GM12878 (cell line): ENCODE data around the gene SNX32. TPM values are rescaled to one million over a fixed set of nuclear protein-coding genes. Genes with fewer than 3 reads are reported as not detected.

Experiments used
- ATF2 ChIP-seq: IDR thresholded peaks from 2 replicates; pipeline ENCODE4 v1.6.1; 2012; ENCODE audit warnings: low read length, inconsistent platforms
- BCL11A ChIP-seq: IDR thresholded peaks from 2 replicates; pipeline ENCODE4 v1.6.1; 2011; ENCODE audit warnings: low read depth, low read length
- CHD2 ChIP-seq: IDR thresholded peaks from 2 replicates; pipeline ENCODE4 v1.6.1; 2011; ENCODE audit warnings: low read depth, low read length, improper control_type of control experiment, borderline replicate concordance
- E4F1 ChIP-seq: fragments of 450-650 bp; IDR thresholded peaks from 2 replicates; pipeline ENCODE4 v1.6.1; 2018; ENCODE audit warnings: borderline replicate concordance, mild to moderate bottlenecking; ENCODE audit not compliant: partially characterized antibody
- EZH2 ChIP-seq: IDR thresholded peaks from 2 replicates; pipeline ENCODE4 v1.6.1; 2012; ENCODE audit warnings: low read depth, mild to moderate bottlenecking, control low read depth, inconsistent platforms, low read length, borderline replicate concordance; ENCODE audit not compliant: control insufficient read depth
- HSF1 ChIP-seq: fragments of 150-350 bp; IDR thresholded peaks from 2 replicates; pipeline ENCODE4 v1.6.1; 2014; ENCODE audit warnings: mild to moderate bottlenecking, low read depth, low read length
- LARP7 ChIP-seq: fragments of 450-650 bp; IDR thresholded peaks from 2 replicates; pipeline ENCODE4 v1.6.1; 2017; ENCODE audit warnings: mild to moderate bottlenecking
- MEF2A ChIP-seq: IDR thresholded peaks from 2 replicates; pipeline ENCODE4 v1.6.1; 2011; ENCODE audit warnings: low read depth, mild to moderate bottlenecking, low read length, moderate library complexity; ENCODE audit not compliant: insufficient read depth
- SREBF1 ChIP-seq: IDR thresholded peaks from 2 replicates; pipeline ENCODE4 v1.6.1; 2012; ENCODE audit warnings: mild to moderate bottlenecking, low read length
- WRNIP1 ChIP-seq: IDR thresholded peaks from 2 replicates; pipeline ENCODE4 v1.6.1; 2011; ENCODE audit warnings: low read depth, low read length, improper control_type of control experiment, borderline replicate concordance
- YBX1 ChIP-seq: fragments of 450-650 bp; IDR thresholded peaks from 2 replicates; pipeline ENCODE4 v1.6.1; 2016; ENCODE audit warnings: antibody characterized with exemption
- ZBTB11 ChIP-seq: fragments of 450-650 bp; formaldehyde crosslinking; IDR thresholded peaks from 2 replicates; pipeline ENCODE4 v1.5.0; 2022; ENCODE audit warnings: mild to moderate bottlenecking, missing genetic modification characterization
- ZBTB40 ChIP-seq: fragments of 450-650 bp; IDR thresholded peaks from 2 replicates; pipeline ENCODE4 v1.6.1; 2016; ENCODE audit warnings: mild to moderate bottlenecking, moderate library complexity, borderline replicate concordance
- polyA plus RNA-seq, 11 experiments: library from polyadenylated mRNA; depleted of rRNA in 4 of 11; unstranded in 6 of 11; stranded (reverse) in 5 of 11; fragments of >200 nt; fragmentation: Nextera tagmentation in 4 of 11; fragmentation: Illumina TruSeq in 1 of 11; extraction: Ambion mirVana in 4 of 11; extraction: Trizol in 1 of 11; gene quantifications; 1 replicate in 1 of 11; 2 replicates in 10 of 11; pipeline versions ENCODE4 v1.2.1 to v1.2.3, GENCODE V29; 2011 to 2016; ENCODE audit warnings: inconsistent platforms in 2 of 11, missing spikeins in 2 of 11, low read depth in 1 of 11
- total RNA-seq, 4 experiments: library from RNA; depleted of rRNA in 3 of 4; stranded (reverse); fragments of >200 nt in 3 of 4; fragmentation: Illumina TruSeq in 1 of 4; extraction: Trizol in 1 of 4; gene quantifications; 2 replicates each; pipeline versions ENCODE4 v1.2.1 to v1.2.3, GENCODE V29; 2013 to 2021

The SNX32 gene
- total and polyA plus RNA-seq, 10 of the 15 experiments (the other 5 are each of a cell fraction or from before 2014, with no cell fraction given), result 0.04 to 1.5 (median 0.11) TPM; not detected in 1

- TF ChIP-seq ZBTB40 (peak; percentile 80; the same call in 1 of the 2 replicates), SREBF1 (no peak), YBX1 (no peak), MEF2A (0 out of 2 replicates have a peak, but pooled peaks have one; percentile 64), BCL11A (no peak), ATF2 (no peak), E4F1 (no peak), WRNIP1 (no peak), CHD2 (peak; percentile 67; the same call in 1 of the 2 replicates), EZH2 (no peak), LARP7 (peak; percentile 77; the same call in 1 of the 2 replicates), ZBTB11 (CRISPR knock-in tag) (0 out of 2 replicates have a peak, but pooled peaks have one; percentile 4), HSF1 (no peak)
Measured at GRCh38 chr11:65860278-65861164, 26.8 kb downstream of the SNX32 start, which contains the start of gene MUS81 (continued).
